GM12878 (cell line): ENCODE data around the gene TSTD2. TPM values are rescaled to one million over a fixed set of nuclear protein-coding genes. Genes with fewer than 3 reads are reported as not detected.

Experiments
- ATAC-seq: fragments of 200-7000 bp; cut with Tn5 transposase; 3 replicates; pipeline ENCODE4 v1.9.1; 2020; ENCODE audit warnings: mild to moderate bottlenecking, moderate library complexity
- BruUV-seq: library from RNA; stranded (reverse); fragments of 400-500 nt; replicated peaks from 2 replicates; lab custom pipeline; 2021; lab: Mats Ljungman, UMichigan
- CTCF ChIA-PET: fragments of 300-600 bp; sonication (Branson Sonifier 250); formaldehyde crosslinking; extraction: SDS; loops from one replicate; lab custom pipeline; 2021; ENCODE audit warnings: inconsistent platforms; lab: Yijun Ruan, JAX
- POLR2A ChIA-PET: fragments of 350-600 bp; formaldehyde crosslinking; extraction: SDS; loops from one replicate; lab custom pipeline; 2021; ENCODE audit warnings: inconsistent platforms; lab: Charles Lee
- RAD21 ChIA-PET: fragments of 300-600 bp; sonication (Branson Sonifier 250); formaldehyde crosslinking; loops from one replicate; lab custom pipeline; 2023; ENCODE audit warnings: antibody characterized with exemption; ENCODE audit not compliant: unreplicated experiment; lab: Charles Lee
- SMC1A ChIA-PET: fragments of 300-600 bp; sonication (Branson Sonifier 250); formaldehyde crosslinking; loops from one replicate; lab custom pipeline; 2023; ENCODE audit not compliant: unreplicated experiment, uncharacterized antibody; lab: Charles Lee
- DNase-seq: peaks from one replicate; pipeline ENCODE4 v3.0.0-alpha.2; 2011; ENCODE audit warnings: low read depth, low spot score
- FAIRE-seq: peaks from 3 replicates; lab custom pipeline; 2011; peaks lifted over from hg19 to GRCh38; lab: Jason Lieb, UNC
- H2AFZ ChIP-seq: 2 replicates; pipeline ENCODE4 v1.6.0; 2011; ENCODE audit warnings: low read depth, low read length, control low read depth; ENCODE audit not compliant: control insufficient read depth
- H3K27ac ChIP-seq: 2 replicates; pipeline ENCODE4 v1.5.1; 2011; ENCODE audit warnings: control low read depth; ENCODE audit not compliant: control insufficient read depth, insufficient read depth
- H3K27me3 ChIP-seq, 2 experiments: replicated peaks in 1 of 2; 2 replicates each; pipeline versions ENCODE4 v1.6.0 to v1.6.1; 2011; ENCODE audit warnings: low read length in 1 of 2; ENCODE audit not compliant: control insufficient read depth in 2 of 2, insufficient read depth in 2 of 2
- H3K36me3 ChIP-seq, 2 experiments: 2 replicates each; pipeline ENCODE4 v1.5.1; 2011; ENCODE audit warnings: low read length in 1 of 2; ENCODE audit not compliant: control insufficient read depth in 2 of 2, insufficient read depth in 2 of 2
- H3K4me1 ChIP-seq: 2 replicates; pipeline ENCODE4 v1.6.1; 2011; ENCODE audit warnings: mild to moderate bottlenecking, low read length, moderate library complexity, mixed read lengths; ENCODE audit not compliant: control insufficient read depth, insufficient read depth
- H3K4me2 ChIP-seq: 2 replicates; pipeline ENCODE4 v1.6.0; 2011; ENCODE audit warnings: control low read depth; ENCODE audit not compliant: control insufficient read depth, insufficient read depth
- H3K4me3 ChIP-seq: fragments of 200-600 bp; sonication (generic); 2 replicates; pipeline ENCODE4 v1.5.1; 2016
- H3K79me2 ChIP-seq: 2 replicates; pipeline ENCODE4 v1.6.0; 2011; ENCODE audit warnings: low read length; ENCODE audit not compliant: control insufficient read depth, insufficient read depth
- H3K9ac ChIP-seq: 2 replicates; pipeline ENCODE4 v1.8.0; 2011; ENCODE audit warnings: low read length, control low read depth, mixed read lengths; ENCODE audit not compliant: control insufficient read depth, insufficient read depth
- H3K9me3 ChIP-seq: replicated peaks from 3 replicates; pipeline ENCODE4 v1.5.1; 2011; ENCODE audit warnings: mild to moderate bottlenecking, low read length; ENCODE audit not compliant: control insufficient read depth, insufficient read depth
- H4K20me1 ChIP-seq: 2 replicates; pipeline ENCODE4 v1.6.0; 2011; ENCODE audit not compliant: control insufficient read depth, insufficient read depth
- CEBPZ ChIP-seq: fragments of 150-350 bp; IDR thresholded peaks from 2 replicates; pipeline ENCODE4 v1.6.1; 2016; ENCODE audit warnings: low read depth, low read length
- IKZF2 ChIP-seq, 2 experiments: fragments of 450-650 bp; IDR thresholded peaks; 2 replicates each; pipeline ENCODE4 v1.6.1; 2017; ENCODE audit warnings: mild to moderate bottlenecking in 2 of 2, moderate library complexity in 2 of 2
- SUPT20H ChIP-seq: IDR thresholded peaks from 2 replicates; pipeline ENCODE4 v1.6.1; 2011; ENCODE audit warnings: low read depth, mild to moderate bottlenecking, low read length, moderate library complexity, borderline replicate concordance; ENCODE audit not compliant: control insufficient read depth
- TARDBP ChIP-seq: IDR thresholded peaks from 2 replicates; pipeline ENCODE4 v1.6.1; 2016; ENCODE audit warnings: borderline replicate concordance
- ZSCAN29 ChIP-seq: fragments of 450-650 bp; IDR thresholded peaks from 2 replicates; pipeline ENCODE4 v1.6.1; 2017; ENCODE audit warnings: mild to moderate bottlenecking, moderate library complexity
- WGBS: methylation state at CpG from one replicate; pipeline ENCODE4 v1.1.6; 2016; ENCODE audit warnings: low lambda C conversion rate; ENCODE audit not compliant: insufficient replicate concordance, insufficient coverage; ENCODE audit errors: missing lambda C conversion rate; 5-methylcytosine and 5-hydroxymethylcytosine counted together
- in situ Hi-C: fragments of 300-500 bp; cut with MboI; formaldehyde crosslinking; loops from 9 replicates; pipeline ENCODE4 v1.14.3; 2018; ENCODE audit warnings: mixed read lengths
- intact Hi-C: fragments of 100-400 bp; cut with micrococcal nuclease; formaldehyde crosslinking; loops from one replicate; pipeline ENCODE4 v1.14.2; 2022; ENCODE audit not compliant: unreplicated experiment
- polyA plus RNA-seq, 11 experiments: library from polyadenylated mRNA; depleted of rRNA in 4 of 11; unstranded in 6 of 11; stranded (reverse) in 5 of 11; fragments of >200 nt; fragmentation: Nextera tagmentation in 4 of 11; fragmentation: Illumina TruSeq in 1 of 11; extraction: Ambion mirVana in 4 of 11; extraction: Trizol in 1 of 11; gene quantifications; 1 replicate in 1 of 11; 2 replicates in 10 of 11; pipeline versions ENCODE4 v1.2.1 to v1.2.3, GENCODE V29; 2011 to 2016; ENCODE audit warnings: inconsistent platforms in 2 of 11, missing spikeins in 2 of 11, low read depth in 1 of 11
- total RNA-seq, 4 experiments: library from RNA; depleted of rRNA in 3 of 4; stranded (reverse); fragments of >200 nt in 3 of 4; fragmentation: Illumina TruSeq in 1 of 4; extraction: Trizol in 1 of 4; gene quantifications; 2 replicates each; pipeline versions ENCODE4 v1.2.1 to v1.2.3, GENCODE V29; 2013 to 2021

Gene TSTD2
- total and polyA plus RNA-seq, 10 of the 15 experiments (the other 5 are each of a cell fraction or from before 2014, with no cell fraction given): 5.0 to 30.6 (median 14.1) TPM

GRCh38 chr9:97553141-97553540, 80.0 kb downstream of the TSTD2 start:
- Histone ChIP-seq H3K9me3 (no peaks in the 10 kb centered on the region), H3K9ac (no peak overlapping the region), H4K20me1 (no peaks in the 10 kb centered on the region), H3K4me3 (no peak overlapping the region), H3K79me2 (no peaks in the 10 kb centered on the region), H2AFZ (no peak overlapping the region), H3K36me3 (peaks cover 7 to 8% of the 10 kb centered on the region in 2 experiments), H3K27ac (no peak overlapping the region), H3K27me3 (no peaks in the 10 kb centered on the region), H3K4me2 (no peak overlapping the region), H3K4me1 (peaks cover 10% of the 10 kb centered on the region)
- no peak for FAIRE-seq
- BruUV-seq: no TSS peak
- in situ Hi-C loops: no loop called here
- no peak for DNase-seq
- intact Hi-C loops: no loop called here
- TF ChIP-seq ZSCAN29 (no peak), SUPT20H (no peak), TARDBP (no peak), CEBPZ (no peak)
- no peak for ATAC-seq
- ChIA-PET RAD21 (no interaction called here), POLR2A (no interaction called here), CTCF (interaction anchor here (1.3 kb wide), 1 partner anchor 19 kb away, joined by 3 read pairs; no protein-coding TSS in a partner anchor), SMC1A (no interaction called here)
- WGBS: 64% methylated on average over 6 of the region's 6 CpGs

- H3K4me1 ChIP-seq: no peaks in the 10 kb centered on the region
- POLR2A ChIA-PET: interaction anchor here (0.7 kb wide), 1 partner anchor 22 kb away, joined by 3 read pairs; no protein-coding TSS in a partner anchor
- CTCF ChIA-PET: no interaction called here
- SMC1A ChIA-PET: no interaction called here
- WGBS: 90% methylated on average over 5 of the region's 5 CpGs
- H4K20me1 ChIP-seq: no peaks in the 10 kb centered on the region
- no peaks in the 10 kb centered on the region for H3K27me3 ChIP-seq
- ATAC-seq: no peak
- no peak for TF ChIP-seq IKZF2 (IDR thresholded peaks at IDR 0.05)
- TF ChIP-seq, all 136 proteins: peak for 0
- H2AFZ ChIP-seq: no peak overlapping the region
- H3K4me2 ChIP-seq: no peak overlapping the region
- RAD21 ChIA-PET: no interaction called here
- no peak overlapping the region for H3K4me3 ChIP-seq
- in situ Hi-C loops: no loop called here
- no TSS peak for BruUV-seq
- H3K9me3 ChIP-seq: no peaks in the 10 kb centered on the region
- intact Hi-C loops: no loop called here
- no peak overlapping the region for H3K9ac ChIP-seq
- H3K27ac ChIP-seq: no peak overlapping the region
- DNase-seq (no peak), FAIRE-seq (no peak)
- no peaks in the 10 kb centered on the region for H3K79me2 ChIP-seq
- H3K36me3 ChIP-seq: peaks cover 8 to 12% of the 10 kb centered on the region in 2 experiments
Observed at GRCh38 chr9:97551308-97551707, 81.9 kb downstream of the TSTD2 start.
